ENCODE measurements around the gene BDH1.

The BDH1 gene

GRCh38 chr3:197468866-197469382, 86.8 kb downstream of the BDH1 start:
- Histone ChIP-seq H3K4me2 (ENCODE audit: low read length) (no peak overlapping the region), H3K23ac (ENCODE audit: low read length) (no peak overlapping the region), H2BK5ac (ENCODE audit: low read length) (no peak overlapping the region), H3K9ac (ENCODE audit: low read length) (no peak overlapping the region), H3K56ac (ENCODE audit: low read length) (no peak overlapping the region), H2BK120ac (ENCODE audit: low read depth, low read length) (no peak overlapping the region), H4K8ac (ENCODE audit: low read depth, low read length) (no peak overlapping the region), H3K27ac (ENCODE audit: low read depth, low read length) (no peak overlapping the region), H3K4ac (ENCODE audit: low read depth, low read length) (no peak overlapping the region), H3K4me1 (ENCODE audit: control insufficient read depth, low read depth, low read length) (peaks cover 15% of the 10 kb centered on the region), H3K79me1 (ENCODE audit: low read length) (no peaks in the 10 kb centered on the region), H3K18ac (ENCODE audit: low read length) (peak overlapping the region; percentile 10), H2AK5ac (ENCODE audit: low read length) (no peak overlapping the region), H2BK15ac (replicated peaks; ENCODE audit: low read depth) (no peak overlapping the region), H3K36me3 (ENCODE audit: control insufficient read depth, insufficient read depth, low read length) (no peaks in the 10 kb centered on the region), H3K4me3 (ENCODE audit: low read length) (no peak overlapping the region), H4K5ac (ENCODE audit: low read length) (no peak overlapping the region), H3K27me3 (ENCODE audit: insufficient read depth, low read length, poor library complexity) (no peaks in the 10 kb centered on the region), H3K79me2 (ENCODE audit: control insufficient read depth, insufficient read depth, low read length) (no peaks in the 10 kb centered on the region)
- no peak for DNase-seq
- no CpG with 5 or more reads among the region's 5 CpGs for WGBS (ENCODE audit: extremely low coverage, insufficient coverage, low lambda C conversion rate)

GRCh38 chr3:197468167-197468566, 87.6 kb downstream of the BDH1 start:
- no peak for DNase-seq
- H3K36me3 ChIP-seq (ENCODE audit: control insufficient read depth, insufficient read depth, low read length): no peaks in the 10 kb centered on the region
- H2BK5ac ChIP-seq (ENCODE audit: low read length): no peak overlapping the region
- H3K9ac ChIP-seq (ENCODE audit: low read length): no peak overlapping the region
- peak overlapping the region; percentile 70 for H3K4ac ChIP-seq (ENCODE audit: low read depth, low read length)
- H3K27me3 ChIP-seq (ENCODE audit: insufficient read depth, low read length, poor library complexity): no peaks in the 10 kb centered on the region
- no peak overlapping the region for H3K4me3 ChIP-seq (ENCODE audit: low read length)
- H3K56ac ChIP-seq (ENCODE audit: low read length): peak overlapping the region; percentile 20
- no peak overlapping the region for H3K4me2 ChIP-seq (ENCODE audit: low read length)
- H3K79me2 ChIP-seq (ENCODE audit: control insufficient read depth, insufficient read depth, low read length): no peaks in the 10 kb centered on the region
- H4K5ac ChIP-seq (ENCODE audit: low read length): no peak overlapping the region
- H3K23ac ChIP-seq (ENCODE audit: low read length): no peak overlapping the region
- no peak overlapping the region for H2BK15ac ChIP-seq (replicated peaks; ENCODE audit: low read depth)
- no peaks in the 10 kb centered on the region for H3K79me1 ChIP-seq (ENCODE audit: low read length)
- peaks cover 15% of the 10 kb centered on the region for H3K4me1 ChIP-seq (ENCODE audit: control insufficient read depth, low read depth, low read length)
- no peak overlapping the region for H2AK5ac ChIP-seq (ENCODE audit: low read length)
- no peak overlapping the region for H4K8ac ChIP-seq (ENCODE audit: low read depth, low read length)
- peak overlapping the region; percentile 71 for H3K18ac ChIP-seq (ENCODE audit: low read length)
- H2BK120ac ChIP-seq (ENCODE audit: low read depth, low read length): peak overlapping the region; percentile 66
- H3K27ac ChIP-seq (ENCODE audit: low read depth, low read length): no peak overlapping the region
- WGBS (ENCODE audit: extremely low coverage, insufficient coverage, low lambda C conversion rate): no CpG with 5 or more reads among the region's 7 CpGs

GRCh38 chr3:197466586-197467399, 89.0 kb downstream of the BDH1 start:
- Histone ChIP-seq H2AK5ac (ENCODE audit: low read length) (no peak overlapping the region), H3K27me3 (ENCODE audit: insufficient read depth, low read length, poor library complexity) (no peaks in the 10 kb centered on the region), H3K9ac (ENCODE audit: low read length) (peak overlapping the region; percentile 5), H2BK15ac (replicated peaks; ENCODE audit: low read depth) (no peak overlapping the region), H3K4me3 (ENCODE audit: low read length) (no peak overlapping the region), H3K4ac (ENCODE audit: low read depth, low read length) (peak overlapping the region; percentile 18), H3K36me3 (ENCODE audit: control insufficient read depth, insufficient read depth, low read length) (no peaks in the 10 kb centered on the region), H3K4me1 (ENCODE audit: control insufficient read depth, low read depth, low read length) (peaks cover 15% of the 10 kb centered on the region), H3K27ac (ENCODE audit: low read depth, low read length) (peak overlapping the region; percentile 33), H3K4me2 (ENCODE audit: low read length) (no peak overlapping the region), H2BK120ac (ENCODE audit: low read depth, low read length) (no peak overlapping the region), H4K8ac (ENCODE audit: low read depth, low read length) (no peak overlapping the region), H2BK5ac (ENCODE audit: low read length) (no peak overlapping the region), H4K5ac (ENCODE audit: low read length) (no peak overlapping the region), H3K79me2 (ENCODE audit: control insufficient read depth, insufficient read depth, low read length) (no peaks in the 10 kb centered on the region), H3K23ac (ENCODE audit: low read length) (no peak overlapping the region), H3K79me1 (ENCODE audit: low read length) (no peaks in the 10 kb centered on the region), H3K18ac (ENCODE audit: low read length) (peak overlapping the region; percentile 86), H3K56ac (ENCODE audit: low read length) (peak overlapping the region; percentile 29)
- WGBS (ENCODE audit: extremely low coverage, insufficient coverage, low lambda C conversion rate): no CpG with 5 or more reads among the region's 7 CpGs
- DNase-seq: no peak

- Histone ChIP-seq H3K56ac (ENCODE audit: low read length) (peak overlapping the region; percentile 22), H4K5ac (ENCODE audit: low read length) (no peak overlapping the region), H4K8ac (ENCODE audit: low read depth, low read length) (no peak overlapping the region), H3K4me1 (ENCODE audit: control insufficient read depth, low read depth, low read length) (peaks cover 13% of the 10 kb centered on the region), H2BK120ac (ENCODE audit: low read depth, low read length) (no peak overlapping the region), H3K18ac (ENCODE audit: low read length) (peak overlapping the region; percentile 72), H2BK5ac (ENCODE audit: low read length) (peak overlapping the region; percentile 10), H3K79me1 (ENCODE audit: low read length) (no peaks in the 10 kb centered on the region), H3K9ac (ENCODE audit: low read length) (no peak overlapping the region), H3K23ac (ENCODE audit: low read length) (no peak overlapping the region), H3K27me3 (ENCODE audit: insufficient read depth, low read length, poor library complexity) (no peaks in the 10 kb centered on the region), H3K36me3 (ENCODE audit: control insufficient read depth, insufficient read depth, low read length) (no peaks in the 10 kb centered on the region), H3K4me3 (ENCODE audit: low read length) (no peak overlapping the region), H3K79me2 (ENCODE audit: control insufficient read depth, insufficient read depth, low read length) (no peaks in the 10 kb centered on the region), H2BK15ac (replicated peaks; ENCODE audit: low read depth) (no peak overlapping the region), H2AK5ac (ENCODE audit: low read length) (peak overlapping the region; percentile 29), H3K27ac (ENCODE audit: low read depth, low read length) (no peak overlapping the region), H3K4me2 (ENCODE audit: low read length) (no peak overlapping the region), H3K4ac (ENCODE audit: low read depth, low read length) (peak overlapping the region; percentile 72)
- WGBS (ENCODE audit: extremely low coverage, insufficient coverage, low lambda C conversion rate): no CpG with 5 or more reads among the region's 3 CpGs
- DNase-seq: no peak
Observed at GRCh38 chr3:197465996-197466549, 89.7 kb downstream of the BDH1 start.

GRCh38 chr3:197465197-197465995, 90.4 kb downstream of the BDH1 start:
- H3K18ac ChIP-seq (ENCODE audit: low read length): peak overlapping the region; percentile 72
- H3K4ac ChIP-seq (ENCODE audit: low read depth, low read length): peak overlapping the region; percentile 72
- no peaks in the 10 kb centered on the region for H3K27me3 ChIP-seq (ENCODE audit: insufficient read depth, low read length, poor library complexity)
- H3K4me3 ChIP-seq (ENCODE audit: low read length): no peak overlapping the region
- H2BK120ac ChIP-seq (ENCODE audit: low read depth, low read length): no peak overlapping the region
- no peak overlapping the region for H2BK15ac ChIP-seq (replicated peaks; ENCODE audit: low read depth)
- peak overlapping the region; percentile 15 for H3K27ac ChIP-seq (ENCODE audit: low read depth, low read length)
- peak overlapping the region; percentile 29 for H2AK5ac ChIP-seq (ENCODE audit: low read length)
- H3K79me2 ChIP-seq (ENCODE audit: control insufficient read depth, insufficient read depth, low read length): no peaks in the 10 kb centered on the region
- no CpG with 5 or more reads among the region's 13 CpGs for WGBS (ENCODE audit: extremely low coverage, insufficient coverage, low lambda C conversion rate)
- H3K36me3 ChIP-seq (ENCODE audit: control insufficient read depth, insufficient read depth, low read length): no peaks in the 10 kb centered on the region
- H3K9ac ChIP-seq (ENCODE audit: low read length): no peak overlapping the region
- H3K23ac ChIP-seq (ENCODE audit: low read length): no peak overlapping the region
- peak; percentile 69 for DNase-seq
- H3K79me1 ChIP-seq (ENCODE audit: low read length): no peaks in the 10 kb centered on the region
- H3K4me1 ChIP-seq (ENCODE audit: control insufficient read depth, low read depth, low read length): peaks cover 10% of the 10 kb centered on the region
- no peak overlapping the region for H4K8ac ChIP-seq (ENCODE audit: low read depth, low read length)
- H4K5ac ChIP-seq (ENCODE audit: low read length): no peak overlapping the region
- peak overlapping the region; percentile 10 for H2BK5ac ChIP-seq (ENCODE audit: low read length)
- no peak overlapping the region for H3K4me2 ChIP-seq (ENCODE audit: low read length)
- H3K56ac ChIP-seq (ENCODE audit: low read length): peak overlapping the region; percentile 19
